GM11168 (cell line): ENCODE results near the gene HASPIN.

Source experiments
- in situ Hi-C: fragments of 300-500 bp; cut with MboI; formaldehyde crosslinking; loops from one replicate; pipeline ENCODE4 v1.12.0; 2022; ENCODE audit warnings: low sequenced_read_pairs; ENCODE audit not compliant: unreplicated experiment

Gene HASPIN

DNA sequence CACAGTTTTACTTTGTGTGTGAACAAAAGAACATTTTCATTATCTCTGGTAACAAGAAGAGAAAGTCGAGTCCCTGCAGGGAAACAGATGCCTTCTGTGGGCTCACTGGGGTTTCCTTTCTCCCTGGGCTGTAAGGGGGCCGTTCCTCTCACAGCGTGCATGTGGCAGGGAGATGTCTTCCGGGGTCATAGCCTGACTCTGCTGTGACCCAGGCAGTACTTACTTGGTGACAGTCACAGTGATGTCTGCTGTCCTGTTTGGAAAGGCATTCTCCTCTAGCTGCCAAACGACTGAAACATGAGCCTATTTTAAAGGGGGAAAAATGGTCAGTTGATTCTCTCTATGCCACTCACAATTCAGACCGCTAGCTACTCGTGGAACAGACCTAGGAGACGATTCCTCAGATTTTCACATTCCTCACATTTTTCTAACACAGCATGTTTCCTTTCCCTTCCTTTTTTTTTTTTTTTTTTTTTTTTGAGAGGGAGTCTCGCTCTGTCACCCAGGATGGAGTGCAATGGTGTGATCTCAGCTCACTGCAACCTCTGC is 7.3 kb downstream of the HASPIN start:
- in situ Hi-C loops, result loop anchor here (10.0 kb wide), 1 partner anchor 46 kb away; no protein-coding TSS in a partner anchor

GRCh38 chr17:3732210-3732621 is 8.5 kb downstream of the HASPIN start:
- in situ Hi-C loops, result loop anchor here (10.0 kb wide), 1 partner anchor 47 kb away; no protein-coding TSS in a partner anchor

GRCh38 chr17:3734911-3735276 is 11.2 kb downstream of the HASPIN start:
- in situ Hi-C loops, result loop anchor here (5.0 to 10.0 kb wide), 2 partner anchors 50 to 92 kb away; no protein-coding TSS in a partner anchor

DNA sequence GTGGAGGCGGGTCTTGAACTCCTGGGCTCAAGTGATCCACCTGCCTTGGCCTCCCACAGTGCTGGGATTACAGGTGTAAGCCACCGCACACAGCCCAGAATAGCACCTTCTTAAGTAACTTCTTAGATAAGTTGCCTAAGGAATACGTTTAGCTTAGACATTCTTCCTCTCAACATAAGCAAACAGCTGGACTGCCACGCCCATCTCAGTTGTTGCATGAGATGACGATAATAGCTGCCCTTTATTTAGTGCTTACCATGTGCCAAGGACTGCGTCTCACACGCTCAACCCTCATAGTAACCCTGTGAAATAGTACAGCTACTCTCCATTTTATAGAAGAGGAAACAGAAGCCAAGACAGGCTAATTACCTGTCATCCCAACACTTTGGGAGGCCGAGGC is 11.8 kb downstream of the HASPIN start:
- in situ Hi-C loops, result loop anchor here (5.0 to 10.0 kb wide), 2 partner anchors 51 to 92 kb away; no protein-coding TSS in a partner anchor

DNA sequence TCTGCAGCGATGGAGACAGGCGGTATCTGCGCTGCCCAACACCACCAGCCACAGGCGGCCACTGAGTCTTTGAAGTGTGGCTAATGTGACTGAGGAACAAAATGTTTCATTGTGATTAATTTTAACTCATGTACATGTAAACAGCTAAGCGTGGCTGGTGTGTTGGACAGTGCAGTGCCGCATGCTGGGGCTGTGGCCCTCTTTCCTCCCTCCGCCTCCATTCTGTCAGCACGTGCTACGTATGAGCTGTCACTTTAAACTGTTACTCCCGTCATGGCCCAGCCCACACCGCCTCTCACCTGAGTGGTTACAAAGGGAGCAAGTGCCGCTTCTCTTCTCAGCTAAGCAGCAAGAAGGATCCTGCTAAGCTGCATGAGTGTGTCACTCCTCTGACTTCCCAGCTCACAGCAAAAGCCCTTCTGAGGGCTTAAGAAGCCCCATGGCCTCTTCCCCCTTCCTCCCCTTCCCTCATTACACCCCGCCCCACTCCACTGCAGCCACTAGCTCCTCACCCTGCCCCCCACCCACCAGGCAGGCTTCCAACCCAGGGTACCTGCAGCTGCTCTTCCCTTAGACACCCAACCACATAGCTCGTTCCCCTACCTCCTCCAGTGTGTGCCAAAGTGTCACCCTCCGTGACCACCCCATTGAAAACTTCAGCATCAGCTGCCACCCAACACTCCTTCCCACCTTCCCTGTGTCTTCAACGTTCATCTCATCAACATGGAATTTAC is 15.0 kb downstream of the HASPIN start:
- in situ Hi-C loops, result loop anchor here (5.0 to 10.0 kb wide), 2 partner anchors 54 to 89 kb away; no protein-coding TSS in a partner anchor

DNA sequence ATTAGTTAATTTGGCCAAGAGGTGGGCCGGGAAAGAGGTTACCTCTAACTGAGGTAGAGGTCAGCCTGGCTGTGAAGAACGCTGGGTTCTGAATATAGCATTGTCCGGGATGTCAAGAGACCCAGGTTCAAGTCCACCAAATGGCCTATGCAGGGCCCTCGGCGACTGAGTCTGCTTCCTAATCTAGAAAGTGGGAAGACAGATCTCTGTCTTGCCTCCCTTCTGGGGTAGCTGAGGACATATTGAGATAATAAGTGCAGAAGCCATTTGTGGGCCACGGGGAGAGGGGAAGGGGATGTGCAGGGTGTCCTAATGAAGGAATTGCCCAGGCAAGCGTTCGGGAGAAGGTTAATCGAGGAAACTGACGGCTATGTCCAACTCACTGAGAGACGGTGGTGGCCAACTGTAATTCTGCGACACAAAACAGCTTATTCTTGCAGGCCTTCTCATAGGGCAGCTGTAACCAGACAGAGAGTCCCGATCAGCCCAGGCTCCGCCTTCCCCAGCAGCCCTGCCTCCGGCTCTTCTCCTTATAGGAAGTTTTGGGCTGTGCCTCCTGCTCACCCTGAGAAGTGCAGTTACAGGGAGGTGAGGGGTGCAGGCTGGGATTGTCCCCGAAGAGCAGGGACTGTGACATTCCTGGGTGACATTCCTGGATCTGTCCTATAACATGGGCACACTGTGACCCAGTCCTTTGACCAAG is 15.9 kb downstream of the HASPIN start:
- in situ Hi-C loops, result loop anchor here (5.0 to 10.0 kb wide), 3 partner anchors 55 to 88 kb away; partner anchors contain the start of gene ITGAE

- in situ Hi-C loops, result loop anchor here (10.0 kb wide), 1 partner anchor 64 kb away; the partner anchor contains the start of gene ITGAE
Observed at GRCh38 chr17:3740611-3741073, 16.9 kb downstream of the HASPIN start.

DNA sequence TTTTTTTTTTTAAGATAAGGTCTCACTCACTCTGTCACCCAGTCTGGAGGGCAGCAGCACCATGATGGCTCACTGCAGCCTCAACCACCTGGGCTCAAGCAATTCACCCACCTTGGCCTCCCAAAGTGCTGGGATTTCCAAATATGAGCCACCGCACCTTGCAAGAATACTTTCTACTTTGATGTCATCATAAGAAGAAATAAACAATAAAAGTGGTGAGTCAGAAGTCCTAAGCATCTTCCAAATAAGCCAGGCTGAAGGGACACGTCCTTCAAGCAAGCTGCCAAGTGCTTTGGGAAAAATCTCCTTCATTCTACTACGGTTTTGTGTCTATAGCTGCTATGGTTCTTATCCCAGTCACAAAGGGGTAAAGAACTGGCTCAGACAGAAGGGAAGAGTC is 20.3 kb downstream of the HASPIN start:
- in situ Hi-C loops, result loop anchor here (10.0 kb wide), 1 partner anchor 61 kb away; the partner anchor contains the start of gene ITGAE

GRCh38 chr17:3745071-3745470 is 21.4 kb downstream of the HASPIN start:
- in situ Hi-C loops, result loop anchor here (10.0 kb wide), 1 partner anchor 60 kb away; the partner anchor contains the start of gene ITGAE

DNA sequence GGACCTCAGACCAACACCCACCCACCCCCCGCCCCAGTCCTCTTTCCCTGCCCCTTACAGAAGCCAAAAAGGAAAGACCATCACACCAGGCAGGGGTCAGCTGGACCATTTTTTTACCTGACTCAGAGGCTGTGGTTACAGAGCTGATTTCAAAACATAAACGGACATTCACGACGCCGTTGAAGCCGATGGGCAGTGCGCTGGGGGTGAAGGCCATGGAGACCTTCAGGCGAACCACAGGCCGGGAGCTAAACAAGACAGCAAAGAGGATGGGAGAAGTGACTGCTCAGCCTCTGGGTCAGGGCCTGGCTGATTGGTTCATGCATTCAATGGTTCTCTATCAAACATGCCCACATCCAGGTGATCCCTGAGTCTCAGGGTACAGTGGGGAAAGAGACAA is 24.1 kb downstream of the HASPIN start:
- in situ Hi-C loops, result loop anchor here (10.0 kb wide), 1 partner anchor 57 kb away; the partner anchor contains the start of gene ITGAE

DNA sequence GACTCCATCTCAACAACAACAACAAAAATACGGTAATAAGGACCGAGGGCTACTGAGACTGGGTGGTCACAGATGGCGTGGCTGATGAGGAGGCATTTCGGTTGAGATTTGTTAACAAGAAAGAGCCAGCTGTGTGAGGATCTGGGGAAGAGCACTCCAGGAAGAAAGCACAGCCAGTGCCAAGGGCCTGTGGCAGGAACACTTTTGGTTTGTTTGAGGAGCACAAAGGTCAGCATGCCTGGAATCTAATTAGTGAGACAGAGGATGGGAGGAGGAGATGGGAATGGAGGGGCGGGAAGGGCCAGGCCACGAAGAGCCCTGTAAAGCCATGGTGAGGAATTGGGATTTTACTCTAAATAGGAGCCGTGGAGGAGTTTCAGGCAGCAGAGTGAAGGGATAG is 24.9 kb downstream of the HASPIN start:
- in situ Hi-C loops, result loop anchor here (10.0 kb wide), 1 partner anchor 56 kb away; the partner anchor contains the start of gene ITGAE

DNA sequence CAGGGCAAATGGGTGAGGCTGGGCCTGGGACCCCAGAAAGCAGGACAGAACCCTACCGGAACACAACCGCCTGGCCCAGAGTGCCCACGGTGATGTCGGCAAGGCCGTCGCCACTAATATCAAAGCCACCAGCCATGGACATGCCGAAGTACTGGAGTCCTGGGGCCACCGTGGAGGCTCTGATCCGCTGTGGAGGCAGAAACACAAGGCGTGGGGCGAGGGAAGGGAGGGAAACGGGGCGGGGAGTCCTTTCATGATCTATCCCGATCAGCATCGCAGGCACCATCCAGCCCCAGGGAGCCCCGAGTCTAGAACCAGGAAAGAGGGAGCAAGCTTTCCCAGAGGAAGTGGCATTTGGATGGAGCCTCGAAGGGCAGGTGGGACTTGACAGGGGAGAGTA is 26.6 kb downstream of the HASPIN start:
- in situ Hi-C loops, result no loop called here

GRCh38 chr17:3750926-3751325 is 27.2 kb downstream of the HASPIN start:
- in situ Hi-C loops, result no loop called here

GRCh38 chr17:3751836-3752235 is 28.1 kb downstream of the HASPIN start:
- in situ Hi-C loops, result no loop called here

GRCh38 chr17:3753624-3754023 is 29.9 kb downstream of the HASPIN start:
- in situ Hi-C loops, result no loop called here

- in situ Hi-C loops, result no loop called here
Observed at GRCh38 chr17:3754066-3754457, 30.4 kb downstream of the HASPIN start.

DNA sequence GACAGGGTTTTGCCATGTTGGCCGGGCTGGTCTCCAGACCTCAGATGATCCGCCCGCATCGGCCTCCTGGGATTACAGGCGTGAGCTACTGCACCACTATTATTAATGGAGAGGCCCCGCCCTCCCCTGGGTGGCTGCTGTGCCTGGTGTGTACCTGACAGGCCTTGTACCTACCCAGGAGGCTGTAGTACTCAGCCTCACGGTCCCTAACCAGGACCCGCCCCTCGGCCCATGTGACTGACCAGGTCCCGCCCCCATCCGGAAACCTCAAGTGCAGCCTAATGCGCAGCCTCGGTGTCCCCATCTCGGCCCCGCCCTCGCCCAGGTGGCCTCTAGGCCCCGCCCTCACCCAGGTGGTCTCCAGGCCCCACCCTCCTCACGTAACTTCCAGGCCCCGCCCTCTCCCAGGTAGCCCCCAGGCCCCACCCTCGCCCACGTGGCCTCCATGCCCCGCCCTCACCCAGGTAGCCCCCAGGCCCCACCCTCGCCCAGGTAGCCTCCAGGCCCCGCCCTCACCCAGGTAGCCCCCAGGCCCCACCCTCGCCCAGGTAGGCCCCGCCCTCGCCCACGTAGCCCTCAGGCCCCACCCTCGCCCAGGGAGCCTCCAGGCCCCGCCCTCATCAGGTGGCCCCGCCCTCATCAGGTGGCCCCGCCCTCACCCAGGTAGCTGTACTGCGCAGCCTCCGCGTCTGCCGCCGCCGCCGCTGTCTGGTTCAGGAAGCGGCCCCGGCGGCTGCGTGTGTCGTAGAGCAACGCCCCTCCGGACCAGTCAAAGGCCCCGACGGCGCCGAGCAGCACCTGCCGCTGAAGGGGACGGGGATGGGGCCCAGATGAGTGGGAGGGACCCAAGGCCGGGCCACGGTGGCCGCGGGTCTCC is 31.0 kb downstream of the HASPIN start:
- in situ Hi-C loops, result no loop called here

- in situ Hi-C loops, result no loop called here
Observed at GRCh38 chr17:3755335-3756030, 31.8 kb downstream of the HASPIN start.

DNA sequence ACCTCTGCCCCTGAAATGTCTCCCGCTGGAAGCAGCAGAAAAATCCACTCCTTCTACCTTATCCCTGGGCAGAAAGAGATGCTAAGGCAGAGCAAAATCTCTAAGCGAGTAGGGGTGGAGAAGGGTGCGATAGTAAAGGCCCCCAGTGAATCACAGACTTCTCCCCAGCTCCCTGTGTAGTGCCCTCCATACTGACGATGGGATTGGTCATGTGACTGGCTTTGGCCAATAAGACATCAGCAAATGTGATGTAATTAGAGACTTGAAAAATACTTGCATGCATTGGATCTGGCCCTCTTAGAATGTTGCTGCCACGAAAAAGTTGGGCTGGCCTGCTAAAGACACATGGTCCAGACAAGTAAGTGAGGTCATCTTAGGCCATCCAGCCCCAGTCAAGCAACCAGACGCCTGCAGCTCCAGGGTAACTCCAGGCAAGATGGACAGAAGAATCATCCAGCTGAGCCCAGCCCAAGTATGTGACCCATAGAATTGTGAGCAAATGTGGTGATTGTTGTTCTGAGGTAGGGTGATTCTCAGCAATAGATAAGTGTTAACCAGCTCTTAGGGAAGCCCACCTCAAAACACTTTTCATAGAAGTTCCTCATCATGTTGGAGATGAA is 36.0 kb downstream of the HASPIN start:
- in situ Hi-C loops, result no loop called here
